Spleen (tissue), 7 donors: ENCODE results near the gene PARVB.

Experiments used
- POLR2A ChIP-seq, 3 donors: fragments of 450-650 bp; IDR thresholded peaks; one replicate each; pipeline ENCODE4 v1.5.1; 2017; ENCODE audit warnings: antibody characterized with exemption in 3 of 3, mild to moderate bottlenecking in 1 of 3
- TF ChIP-seq, protein P1 (sequence below), 11 experiments: fragments of 200-600 bp in 7 of 11; fragments of 450-650 bp in 4 of 11; sonication (generic) in 4 of 11; IDR thresholded peaks in 8 of 11; conservative IDR thresholded peaks in 3 of 11; 1 replicate in 7 of 11; 2 replicates in 4 of 11; pipeline versions ENCODE4 v1.4.0 to v1.8.0; 2016 to 2021; ENCODE audit warnings: antibody characterized with exemption in 11 of 11, inconsistent platforms in 4 of 11, mild to moderate bottlenecking in 1 of 11
- donor health status: DM: no; HTN: no; CAD: no; lungs with moderate emphysema.
- donor health status: DM: no; HTN: no; CAD: no.
- donor health status: DM: no; HTN: no; CAD: no.

DNA sequence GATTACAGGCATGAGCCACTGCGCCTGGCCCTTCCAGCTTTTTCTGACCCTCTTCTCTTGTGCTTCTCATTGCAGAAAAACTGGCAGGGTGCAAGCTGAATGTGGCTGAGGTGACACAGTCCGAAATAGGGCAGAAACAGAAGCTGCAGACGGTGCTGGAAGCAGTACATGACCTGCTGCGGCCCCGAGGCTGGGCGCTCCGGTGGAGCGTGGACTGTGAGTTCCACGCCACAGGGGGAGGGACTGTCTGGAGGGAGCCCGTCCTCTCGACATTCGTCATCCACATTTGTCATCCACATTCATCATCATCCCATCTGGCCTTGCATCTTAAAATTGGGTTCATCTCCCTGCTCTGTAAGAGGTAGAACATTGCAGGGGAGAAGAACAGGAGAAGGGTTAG, 107.3 kb downstream of the PARVB start:
- TF ChIP-seq, protein P1, sequence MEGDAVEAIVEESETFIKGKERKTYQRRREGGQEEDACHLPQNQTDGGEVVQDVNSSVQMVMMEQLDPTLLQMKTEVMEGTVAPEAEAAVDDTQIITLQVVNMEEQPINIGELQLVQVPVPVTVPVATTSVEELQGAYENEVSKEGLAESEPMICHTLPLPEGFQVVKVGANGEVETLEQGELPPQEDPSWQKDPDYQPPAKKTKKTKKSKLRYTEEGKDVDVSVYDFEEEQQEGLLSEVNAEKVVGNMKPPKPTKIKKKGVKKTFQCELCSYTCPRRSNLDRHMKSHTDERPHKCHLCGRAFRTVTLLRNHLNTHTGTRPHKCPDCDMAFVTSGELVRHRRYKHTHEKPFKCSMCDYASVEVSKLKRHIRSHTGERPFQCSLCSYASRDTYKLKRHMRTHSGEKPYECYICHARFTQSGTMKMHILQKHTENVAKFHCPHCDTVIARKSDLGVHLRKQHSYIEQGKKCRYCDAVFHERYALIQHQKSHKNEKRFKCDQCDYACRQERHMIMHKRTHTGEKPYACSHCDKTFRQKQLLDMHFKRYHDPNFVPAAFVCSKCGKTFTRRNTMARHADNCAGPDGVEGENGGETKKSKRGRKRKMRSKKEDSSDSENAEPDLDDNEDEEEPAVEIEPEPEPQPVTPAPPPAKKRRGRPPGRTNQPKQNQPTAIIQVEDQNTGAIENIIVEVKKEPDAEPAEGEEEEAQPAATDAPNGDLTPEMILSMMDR (IDR thresholded peaks at IDR 0.05 in 8 of 11, conservative IDR thresholded peaks at IDR 0.05 in 3 of 11) = no peak
- no peak for TF ChIP-seq POLR2A (IDR thresholded peaks at IDR 0.05)
